ENCODE data around the gene ZIM2.

ZIM2 gene

DNA sequence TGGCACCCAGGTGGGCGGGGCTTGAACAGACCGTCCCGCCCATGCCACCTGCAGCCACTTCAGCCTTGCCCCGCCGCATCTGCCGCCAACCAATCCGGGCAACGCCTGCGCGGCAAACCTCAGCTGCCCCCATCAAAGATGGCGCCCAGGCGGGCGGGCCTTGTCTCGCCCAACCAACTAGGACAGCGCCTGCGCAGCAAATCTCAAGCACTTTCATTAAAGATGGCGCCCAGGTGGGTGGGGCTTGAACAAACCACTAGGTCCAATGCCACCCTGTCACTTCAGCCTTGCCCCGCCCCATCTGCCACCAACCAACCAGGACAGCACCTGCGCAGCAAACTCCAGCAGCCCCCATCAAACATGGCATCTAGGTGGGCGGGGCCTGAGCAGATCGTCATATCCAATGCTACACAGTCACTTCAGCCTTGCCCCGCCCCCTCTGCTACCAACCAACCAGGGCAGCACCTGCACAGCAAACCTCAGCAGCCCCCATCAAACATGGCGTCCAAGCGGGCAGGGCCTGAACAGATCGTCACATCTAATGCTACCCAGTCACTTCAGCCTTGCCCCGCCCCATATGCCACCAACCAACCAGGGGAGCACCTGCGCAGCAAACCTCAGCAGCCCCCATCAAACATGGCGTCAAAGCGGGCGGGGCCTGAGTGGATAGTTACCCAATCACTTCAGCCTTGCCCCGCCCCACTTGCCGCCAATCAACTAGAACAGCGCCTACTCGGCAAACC, 1.4 kb downstream of the ZIM2 start:
- Histone ChIP-seq H3K36me3 (ENCODE audit: insufficient read depth, low read length) (no peaks in the 10 kb centered on the region), H3K79me2 (ENCODE audit: control insufficient read depth, insufficient read depth, low read length, unreplicated experiment) (peaks cover 3% of the 10 kb centered on the region), H3K27ac (ENCODE audit: low read depth, low read length) (peak overlapping the region; percentile 68), H3K4me3 (ENCODE audit: low read depth, low read length) (peak overlapping the region; percentile 78), H3K27me3 (ENCODE audit: insufficient read depth, low read length) (peaks cover 4% of the 10 kb centered on the region; the same call in 1 of the 2 replicates), H2AFZ (ENCODE audit: low read length, unreplicated experiment) (no peak overlapping the region), H3K4me1 (ENCODE audit: control insufficient read depth, insufficient read depth, low read length, unreplicated experiment) (no peaks in the 10 kb centered on the region)

DNA sequence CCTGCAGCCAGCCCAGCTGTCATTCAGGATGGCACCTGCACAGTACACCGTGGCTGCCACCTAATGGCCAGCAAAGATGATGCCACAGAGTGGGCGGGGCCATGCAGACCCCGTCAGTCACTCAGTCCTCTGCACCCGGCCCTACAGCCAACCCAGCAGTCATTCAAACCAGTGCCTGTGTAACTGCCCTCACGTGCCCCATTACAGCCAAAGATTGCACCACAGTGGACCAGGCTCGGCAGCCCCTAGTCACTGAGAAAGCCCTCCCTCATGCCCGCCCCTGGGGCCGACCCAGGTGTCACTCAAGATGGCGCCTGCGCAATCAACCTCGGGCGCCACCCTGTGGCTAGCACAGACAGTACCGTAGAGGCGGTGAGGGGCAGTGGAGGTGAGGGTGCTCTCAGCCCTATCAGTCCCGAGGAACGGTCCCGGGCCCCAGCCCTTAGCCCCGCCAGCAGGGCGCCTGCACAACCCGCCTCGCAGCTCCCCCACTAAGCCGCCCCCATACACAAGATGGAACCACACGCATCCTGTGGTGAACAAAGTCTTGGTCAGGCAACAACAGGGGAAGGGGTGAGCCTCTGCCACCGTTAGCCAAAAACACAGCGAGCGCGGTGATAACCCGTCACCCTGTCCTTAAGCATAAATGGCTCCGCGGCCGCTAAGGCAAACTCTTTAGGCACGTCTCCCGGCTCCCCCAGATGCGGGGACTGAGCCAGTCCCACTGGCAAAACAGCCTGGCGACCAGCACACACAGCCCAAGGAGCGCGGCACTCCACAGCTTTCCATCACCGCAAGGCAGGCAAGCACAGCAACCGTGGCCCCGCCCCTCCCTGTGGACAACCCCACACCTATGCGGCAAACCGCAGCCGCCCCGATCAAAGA, 2.3 kb downstream of the ZIM2 start:
- H3K4me3 ChIP-seq (ENCODE audit: low read depth, low read length), result peak overlapping the region; percentile 76

DNA sequence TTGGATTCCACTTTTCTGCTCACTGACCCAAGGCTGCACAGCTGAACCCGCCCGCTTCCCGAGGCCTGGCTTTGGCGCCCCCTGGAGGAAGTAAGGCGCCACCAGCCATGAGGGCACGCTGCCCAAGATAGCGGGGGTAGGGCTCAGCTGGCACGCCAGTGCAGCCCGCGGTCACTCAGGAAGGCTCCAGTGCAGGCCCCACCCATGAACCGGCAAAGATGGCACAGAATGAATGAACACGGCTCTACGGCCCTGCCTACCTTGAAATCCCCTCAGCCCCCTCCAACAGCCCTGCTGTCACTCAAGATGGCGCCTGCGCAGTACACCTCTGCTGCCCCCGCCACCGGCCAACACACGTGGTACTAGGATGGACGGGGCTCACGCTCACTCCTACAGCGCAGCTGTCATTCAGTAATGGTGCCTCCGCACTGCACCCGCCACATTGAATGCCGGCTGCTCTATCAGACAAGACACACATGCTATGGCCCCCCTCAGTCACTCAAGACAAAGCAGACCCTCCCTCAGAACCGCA, 3.0 kb downstream of the ZIM2 start:
- Histone ChIP-seq H3K79me2 (ENCODE audit: control insufficient read depth, insufficient read depth, low read length, unreplicated experiment) (peaks cover 3% of the 10 kb centered on the region), H3K36me3 (ENCODE audit: insufficient read depth, low read length) (no peaks in the 10 kb centered on the region), H3K27ac (ENCODE audit: low read depth, low read length) (peak overlapping the region; percentile 47; the same call in 1 of the 2 replicates), H3K27me3 (ENCODE audit: insufficient read depth, low read length) (peaks cover 4% of the 10 kb centered on the region; the same call in 1 of the 2 replicates), H2AFZ (ENCODE audit: low read length, unreplicated experiment) (no peak overlapping the region), H3K4me3 (ENCODE audit: low read depth, low read length) (peak overlapping the region; percentile 76), H3K4me1 (ENCODE audit: control insufficient read depth, insufficient read depth, low read length, unreplicated experiment) (no peaks in the 10 kb centered on the region)

More for the DNA sequence above, 2.3 kb downstream of the ZIM2 start:
- peaks cover 4% of the 10 kb centered on the region; the same call in 1 of the 2 replicates for H3K27me3 ChIP-seq (ENCODE audit: insufficient read depth, low read length)
- peak overlapping the region; percentile 50 for H2AFZ ChIP-seq (ENCODE audit: low read length, unreplicated experiment)
- no peaks in the 10 kb centered on the region for H3K36me3 ChIP-seq (ENCODE audit: insufficient read depth, low read length)
- H3K4me1 ChIP-seq (ENCODE audit: control insufficient read depth, insufficient read depth, low read length, unreplicated experiment), result no peaks in the 10 kb centered on the region
- peaks cover 3% of the 10 kb centered on the region for H3K79me2 ChIP-seq (ENCODE audit: control insufficient read depth, insufficient read depth, low read length, unreplicated experiment)
- H3K27ac ChIP-seq (ENCODE audit: low read depth, low read length), result peak overlapping the region; percentile 47; the same call in 1 of the 2 replicates

DNA sequence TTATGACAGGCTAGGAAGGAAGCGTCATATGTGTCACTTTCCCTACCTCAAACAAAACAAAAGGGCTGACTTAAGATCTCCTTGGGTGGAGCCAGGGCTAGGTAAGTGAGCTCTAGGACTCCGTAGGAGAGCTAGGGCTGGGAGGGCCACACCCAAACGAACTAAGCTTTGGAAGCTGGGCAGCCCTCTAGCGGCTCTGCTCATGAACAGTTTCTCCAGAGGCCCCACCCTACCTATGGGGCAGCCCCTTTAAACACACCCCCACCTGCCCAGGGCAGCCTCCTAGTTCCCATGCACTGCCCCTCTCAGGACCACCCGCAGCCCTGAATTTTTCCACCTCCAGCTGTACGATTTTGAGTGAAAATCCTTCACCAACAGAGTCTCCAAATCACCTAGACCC, 3.5 kb downstream of the ZIM2 start:
- Histone ChIP-seq H3K27me3 (ENCODE audit: insufficient read depth, low read length) (peaks cover 4% of the 10 kb centered on the region; the same call in 1 of the 2 replicates), H3K27ac (ENCODE audit: low read depth, low read length) (no peak overlapping the region), H3K4me3 (ENCODE audit: low read depth, low read length) (peak overlapping the region; percentile 76), H3K79me2 (ENCODE audit: control insufficient read depth, insufficient read depth, low read length, unreplicated experiment) (peaks cover 3% of the 10 kb centered on the region), H3K4me1 (ENCODE audit: control insufficient read depth, insufficient read depth, low read length, unreplicated experiment) (no peaks in the 10 kb centered on the region), H3K36me3 (ENCODE audit: insufficient read depth, low read length) (no peaks in the 10 kb centered on the region), H2AFZ (ENCODE audit: low read length, unreplicated experiment) (no peak overlapping the region)

DNA sequence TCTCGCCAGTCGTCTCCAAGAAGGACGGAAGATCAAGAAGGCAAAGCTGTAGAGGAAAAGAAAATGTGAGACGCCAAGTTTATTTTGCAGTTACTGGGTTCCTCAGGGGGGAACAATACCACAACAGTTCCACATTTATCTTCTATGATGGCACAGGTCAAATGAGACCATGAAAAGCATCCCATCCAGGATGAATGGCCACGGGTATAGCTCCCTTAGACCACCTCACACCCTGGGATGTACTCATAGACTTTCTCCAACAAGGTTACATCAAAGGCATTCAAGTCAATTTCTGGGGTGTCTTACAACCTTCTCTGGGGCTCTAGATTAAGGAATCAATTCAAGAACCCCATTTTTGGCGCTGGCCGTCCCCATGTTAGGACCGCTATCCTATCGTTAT, 4.5 kb downstream of the ZIM2 start:
- no peaks in the 10 kb centered on the region for H3K36me3 ChIP-seq (ENCODE audit: insufficient read depth, low read length)
- no peaks in the 10 kb centered on the region for H3K4me1 ChIP-seq (ENCODE audit: control insufficient read depth, insufficient read depth, low read length, unreplicated experiment)
- H3K79me2 ChIP-seq (ENCODE audit: control insufficient read depth, insufficient read depth, low read length, unreplicated experiment), result peaks cover 3% of the 10 kb centered on the region
- no peak overlapping the region for H3K27ac ChIP-seq (ENCODE audit: low read depth, low read length)
- H3K27me3 ChIP-seq (ENCODE audit: insufficient read depth, low read length), result no peaks in the 10 kb centered on the region
- H2AFZ ChIP-seq (ENCODE audit: low read length, unreplicated experiment), result no peak overlapping the region
- no peak overlapping the region for H3K4me3 ChIP-seq (ENCODE audit: low read depth, low read length)

DNA sequence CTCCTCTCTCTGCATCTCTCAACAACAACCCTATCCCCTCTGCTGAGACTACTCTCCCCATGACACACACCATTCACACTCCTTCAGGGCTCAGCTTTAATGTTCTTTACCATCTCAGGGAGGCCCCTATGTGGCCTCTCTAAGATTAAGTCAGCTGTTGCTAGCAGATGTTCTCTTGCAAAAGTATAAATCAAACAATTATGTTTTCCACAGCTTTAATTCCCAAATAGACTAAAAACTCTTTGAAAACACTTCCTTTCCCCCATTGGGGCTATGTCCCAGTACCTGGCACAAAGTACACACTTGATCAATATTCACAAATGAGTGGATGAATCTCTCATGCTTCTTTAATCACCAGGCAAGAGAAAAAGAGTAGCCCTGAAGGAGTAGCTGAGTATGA, 5.1 kb downstream of the ZIM2 start:
- Histone ChIP-seq H3K36me3 (ENCODE audit: insufficient read depth, low read length) (no peaks in the 10 kb centered on the region), H3K4me3 (ENCODE audit: low read depth, low read length) (no peak overlapping the region), H3K27me3 (ENCODE audit: insufficient read depth, low read length) (no peaks in the 10 kb centered on the region), H3K79me2 (ENCODE audit: control insufficient read depth, insufficient read depth, low read length, unreplicated experiment) (peaks cover 3% of the 10 kb centered on the region), H3K27ac (ENCODE audit: low read depth, low read length) (no peak overlapping the region), H2AFZ (ENCODE audit: low read length, unreplicated experiment) (no peak overlapping the region), H3K4me1 (ENCODE audit: control insufficient read depth, insufficient read depth, low read length, unreplicated experiment) (no peaks in the 10 kb centered on the region)

DNA sequence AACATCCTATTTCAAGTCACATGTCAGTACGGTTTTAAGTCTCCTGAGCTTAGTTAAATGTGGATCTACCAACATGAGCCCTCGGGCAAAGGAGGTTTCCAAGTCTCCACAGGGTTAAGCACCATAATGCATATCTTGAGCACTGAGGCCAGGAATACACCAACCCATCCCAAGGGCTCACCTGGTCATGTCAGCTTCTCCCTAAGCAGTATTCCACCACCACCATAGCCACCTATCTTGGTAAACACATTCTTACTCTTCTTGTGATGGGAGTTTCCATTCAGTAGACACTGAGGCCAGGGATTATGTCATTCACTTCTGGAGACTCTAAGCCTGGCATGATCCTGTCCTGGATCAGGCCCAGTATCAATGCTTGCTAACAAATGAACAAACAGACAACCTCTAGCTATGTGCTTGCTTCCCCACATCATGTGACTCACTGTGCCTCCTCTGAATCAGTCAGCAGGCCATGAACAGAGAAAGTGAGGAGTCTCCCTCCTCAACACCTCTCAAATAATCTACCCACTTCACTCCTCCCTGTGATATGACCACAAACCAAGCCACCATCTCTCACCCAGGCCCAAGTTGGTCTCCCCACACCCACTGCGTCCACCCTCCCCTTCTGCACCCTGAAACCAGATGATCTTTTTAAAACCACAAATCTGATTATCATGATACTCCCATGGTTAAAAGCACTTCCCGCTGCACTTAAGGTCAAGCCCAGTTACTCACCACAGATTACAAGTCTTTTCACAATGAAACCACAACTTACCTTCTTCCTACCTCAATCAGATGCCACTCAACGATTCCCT, 5.8 kb downstream of the ZIM2 start:
- Histone ChIP-seq H3K4me1 (ENCODE audit: control insufficient read depth, insufficient read depth, low read length, unreplicated experiment) (no peaks in the 10 kb centered on the region), H2AFZ (ENCODE audit: low read length, unreplicated experiment) (no peak overlapping the region), H3K4me3 (ENCODE audit: low read depth, low read length) (no peak overlapping the region), H3K36me3 (ENCODE audit: insufficient read depth, low read length) (no peaks in the 10 kb centered on the region), H3K79me2 (ENCODE audit: control insufficient read depth, insufficient read depth, low read length, unreplicated experiment) (peaks cover 3% of the 10 kb centered on the region), H3K27me3 (ENCODE audit: insufficient read depth, low read length) (no peaks in the 10 kb centered on the region), H3K27ac (ENCODE audit: low read depth, low read length) (no peak overlapping the region)

DNA sequence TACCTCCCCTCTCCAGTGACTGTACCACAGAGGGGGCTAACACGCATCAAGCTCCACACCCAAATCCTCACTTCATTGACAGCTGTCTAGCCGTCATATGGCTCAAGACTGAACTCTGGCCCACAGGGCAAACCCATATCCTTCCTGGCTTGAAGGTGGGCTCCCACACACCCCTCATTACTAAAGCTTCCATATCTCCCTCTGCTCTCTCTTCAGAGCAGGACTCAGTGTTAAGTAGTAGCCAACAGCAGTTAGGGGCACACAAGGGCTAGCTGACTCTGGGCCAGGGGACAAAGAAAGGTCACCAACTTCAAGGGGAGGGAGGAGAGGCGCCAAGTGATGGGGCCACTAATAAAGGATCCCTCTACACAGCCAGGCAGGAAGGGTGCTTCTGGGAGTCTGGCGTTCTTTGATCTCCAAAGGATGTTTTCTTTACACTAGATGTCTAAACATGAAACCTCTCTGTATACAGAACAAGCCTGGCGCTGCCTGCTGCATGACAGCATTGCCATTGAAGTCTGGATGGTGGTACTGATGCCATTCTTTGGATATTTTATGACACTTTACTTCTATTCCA, 8.1 kb downstream of the ZIM2 start:
- no peak overlapping the region for H3K4me3 ChIP-seq (ENCODE audit: low read depth, low read length)
- no peaks in the 10 kb centered on the region for H3K27me3 ChIP-seq (ENCODE audit: insufficient read depth, low read length)
- no peak overlapping the region for H3K27ac ChIP-seq (ENCODE audit: low read depth, low read length)
- peaks cover 3% of the 10 kb centered on the region for H3K79me2 ChIP-seq (ENCODE audit: control insufficient read depth, insufficient read depth, low read length, unreplicated experiment)
- H3K4me1 ChIP-seq (ENCODE audit: control insufficient read depth, insufficient read depth, low read length, unreplicated experiment), result no peaks in the 10 kb centered on the region
- H3K36me3 ChIP-seq (ENCODE audit: insufficient read depth, low read length), result no peaks in the 10 kb centered on the region
- H2AFZ ChIP-seq (ENCODE audit: low read length, unreplicated experiment), result no peak overlapping the region

DNA sequence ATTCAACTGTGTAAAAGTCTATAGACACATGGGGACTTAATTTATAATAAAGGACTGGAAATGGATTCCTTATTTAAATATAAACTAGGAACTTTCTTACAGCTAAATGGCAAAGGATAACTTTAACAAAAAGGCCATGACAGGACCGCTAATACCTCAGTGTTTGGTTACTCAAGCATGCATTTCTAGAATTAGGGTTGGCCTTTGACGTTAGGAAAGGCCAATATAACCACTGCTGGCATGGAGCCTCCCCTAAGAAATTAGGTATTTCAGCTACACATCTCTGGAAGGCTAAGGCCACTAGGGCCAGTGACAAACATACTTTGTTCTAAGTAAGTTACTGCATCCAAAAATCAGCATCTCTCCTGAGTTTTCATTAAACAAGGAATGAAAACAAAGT, 9.3 kb downstream of the ZIM2 start:
- Histone ChIP-seq H3K27me3 (ENCODE audit: insufficient read depth, low read length) (no peaks in the 10 kb centered on the region), H3K79me2 (ENCODE audit: control insufficient read depth, insufficient read depth, low read length, unreplicated experiment) (peaks cover under 1% of the 10 kb centered on the region), H3K4me1 (ENCODE audit: control insufficient read depth, insufficient read depth, low read length, unreplicated experiment) (no peaks in the 10 kb centered on the region), H2AFZ (ENCODE audit: low read length, unreplicated experiment) (no peak overlapping the region), H3K36me3 (ENCODE audit: insufficient read depth, low read length) (no peaks in the 10 kb centered on the region), H3K4me3 (ENCODE audit: low read depth, low read length) (no peak overlapping the region), H3K27ac (ENCODE audit: low read depth, low read length) (no peak overlapping the region)

DNA sequence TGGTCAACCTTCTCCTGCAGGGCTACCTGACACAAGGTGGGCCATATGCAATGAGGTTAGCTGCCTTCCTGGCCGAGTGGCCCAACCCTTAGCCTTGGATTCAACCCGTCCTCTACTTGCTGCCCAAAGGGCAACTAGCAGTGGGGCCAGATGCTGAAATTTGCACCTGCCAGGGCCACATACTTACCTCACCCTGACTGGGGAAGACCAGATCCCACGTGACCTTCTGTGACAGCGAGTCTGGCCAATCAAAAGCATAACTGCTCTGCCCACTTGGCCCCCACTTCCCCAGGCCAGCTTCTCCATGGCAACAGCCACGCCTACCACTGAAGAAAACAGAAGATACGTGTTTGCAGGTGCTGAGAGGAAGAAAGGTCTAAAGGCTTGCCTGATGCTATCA, 10.9 kb downstream of the ZIM2 start:
- Histone ChIP-seq H3K27me3 (ENCODE audit: insufficient read depth, low read length) (no peaks in the 10 kb centered on the region), H2AFZ (ENCODE audit: low read length, unreplicated experiment) (no peak overlapping the region), H3K4me1 (ENCODE audit: control insufficient read depth, insufficient read depth, low read length, unreplicated experiment) (no peaks in the 10 kb centered on the region), H3K27ac (ENCODE audit: low read depth, low read length) (no peak overlapping the region), H3K79me2 (ENCODE audit: control insufficient read depth, insufficient read depth, low read length, unreplicated experiment) (no peaks in the 10 kb centered on the region), H3K36me3 (ENCODE audit: insufficient read depth, low read length) (no peaks in the 10 kb centered on the region), H3K4me3 (ENCODE audit: low read depth, low read length) (no peak overlapping the region)

Measured in ACC112 (cell line).